ENCODE data around the gene PTPN7.

PTPN7 gene

GRCh38 chr1:202154766-202155477, 5.5 kb downstream of the PTPN7 start:
- peak; percentile 51 for TF ChIP-seq CTCF (IDR thresholded peaks at IDR 0.05; ENCODE audit: control insufficient read depth, extremely low read depth, insufficient read depth)
- H3K4me3 ChIP-seq (ENCODE audit: low read depth, low read length), result no peak overlapping the region
- peak; percentile 18 for DNase-seq (ENCODE audit: low read depth)

GRCh38 chr1:202154148-202154765, 6.1 kb downstream of the PTPN7 start:
- TF ChIP-seq CTCF (IDR thresholded peaks at IDR 0.05; ENCODE audit: control insufficient read depth, extremely low read depth, insufficient read depth), result no peak
- DNase-seq (ENCODE audit: low read depth), result no peak
- H3K4me3 ChIP-seq (ENCODE audit: low read depth, low read length), result no peak overlapping the region

GRCh38 chr1:202153284-202153683, 7.1 kb downstream of the PTPN7 start:
- H3K4me3 ChIP-seq (ENCODE audit: low read depth, low read length), result no peak overlapping the region
- no peak for DNase-seq (ENCODE audit: low read depth)
- TF ChIP-seq CTCF (IDR thresholded peaks at IDR 0.05; ENCODE audit: control insufficient read depth, extremely low read depth, insufficient read depth), result no peak

GRCh38 chr1:202152399-202152798, 8.0 kb downstream of the PTPN7 start:
- no peak for DNase-seq (ENCODE audit: low read depth)
- H3K4me3 ChIP-seq (ENCODE audit: low read depth, low read length), result no peak overlapping the region
- no peak for TF ChIP-seq CTCF (IDR thresholded peaks at IDR 0.05; ENCODE audit: control insufficient read depth, extremely low read depth, insufficient read depth)

- no peak for DNase-seq (ENCODE audit: low read depth)
- no peak for TF ChIP-seq CTCF (IDR thresholded peaks at IDR 0.05; ENCODE audit: control insufficient read depth, extremely low read depth, insufficient read depth)
- H3K4me3 ChIP-seq (ENCODE audit: low read depth, low read length), result no peak overlapping the region
Observed at GRCh38 chr1:202151045-202151444, 9.4 kb downstream of the PTPN7 start.

- DNase-seq (ENCODE audit: low read depth), result no peak
- no peak overlapping the region for H3K4me3 ChIP-seq (ENCODE audit: low read depth, low read length)
- no peak for TF ChIP-seq CTCF (IDR thresholded peaks at IDR 0.05; ENCODE audit: control insufficient read depth, extremely low read depth, insufficient read depth)
Observed at GRCh38 chr1:202150602-202151001, 9.8 kb downstream of the PTPN7 start.

- no peak for TF ChIP-seq CTCF (IDR thresholded peaks at IDR 0.05; ENCODE audit: control insufficient read depth, extremely low read depth, insufficient read depth)
- no peak overlapping the region for H3K4me3 ChIP-seq (ENCODE audit: low read depth, low read length)
- no peak for DNase-seq (ENCODE audit: low read depth)
Observed at GRCh38 chr1:202150187-202150586, 10.2 kb downstream of the PTPN7 start.
